Hepatocyte (in vitro differentiated cells): ENCODE results near the gene PLEKHA5. TPM values are rescaled to one million over a fixed set of nuclear protein-coding genes. Genes with fewer than 3 reads are reported as not detected.

Source experiments
- DNase-seq: peaks from one replicate; pipeline ENCODE4 v3.0.0-alpha.2; 2016; ENCODE audit warnings: low spot score
- H2AFZ ChIP-seq: fragments of 200-600 bp; sonication (generic); 2 replicates; pipeline ENCODE4 v1.6.0; 2016; ENCODE audit warnings: antibody characterized with exemption, mild to moderate bottlenecking
- H3K27ac ChIP-seq: fragments of 200-600 bp; sonication (generic); 2 replicates; pipeline ENCODE4 v1.5.1; 2016; ENCODE audit warnings: mild to moderate bottlenecking
- H3K27me3 ChIP-seq: fragments of 200-600 bp; sonication (generic); 2 replicates; pipeline ENCODE4 v1.6.1; 2016
- H3K36me3 ChIP-seq: fragments of 200-600 bp; sonication (generic); replicated peaks from 2 replicates; pipeline ENCODE4 v1.5.1; 2016; ENCODE audit warnings: low read depth; ENCODE audit not compliant: insufficient read depth
- H3K4me1 ChIP-seq: fragments of 200-600 bp; sonication (generic); 2 replicates; pipeline ENCODE4 v1.5.1; 2016; ENCODE audit warnings: mild to moderate bottlenecking, moderate library complexity; ENCODE audit not compliant: insufficient read depth
- H3K4me2 ChIP-seq: fragments of 200-600 bp; sonication (generic); 2 replicates; pipeline ENCODE4 v1.6.0; 2016
- H3K4me3 ChIP-seq: fragments of 200-600 bp; sonication (generic); 2 replicates; pipeline ENCODE4 v1.5.1; 2016; ENCODE audit warnings: mild to moderate bottlenecking
- H3K79me2 ChIP-seq: fragments of 200-600 bp; sonication (generic); 2 replicates; pipeline ENCODE4 v1.6.0; 2017; ENCODE audit warnings: mild to moderate bottlenecking
- H3K9me2 ChIP-seq: fragments of 200-600 bp; sonication (generic); replicated peaks from 2 replicates; pipeline ENCODE4 v1.6.0; 2017; ENCODE audit warnings: mild to moderate bottlenecking; ENCODE audit not compliant: insufficient read depth
- H3K9me3 ChIP-seq: fragments of 200-600 bp; sonication (generic); 2 replicates; pipeline ENCODE4 v1.5.1; 2016; ENCODE audit warnings: low read depth, mild to moderate bottlenecking
- H4K20me1 ChIP-seq: fragments of 200-600 bp; sonication (generic); 2 replicates; pipeline ENCODE4 v1.6.0; 2016; ENCODE audit warnings: mild to moderate bottlenecking; ENCODE audit not compliant: insufficient read depth, poor library complexity, severe bottlenecking
- CTCF ChIP-seq: fragments of 200-600 bp; sonication (generic); IDR thresholded peaks from 2 replicates; pipeline ENCODE4 v1.5.1; 2016; ENCODE audit warnings: antibody characterized with exemption, mild to moderate bottlenecking; ENCODE audit not compliant: poor library complexity
- EZH2 ChIP-seq: fragments of 200-600 bp; sonication (generic); IDR thresholded peaks from 2 replicates; pipeline ENCODE4 v1.6.1; 2016; ENCODE audit warnings: antibody characterized with exemption, mild to moderate bottlenecking, borderline replicate concordance
- EZH2phosphoT487 ChIP-seq: fragments of 200-600 bp; sonication (generic); IDR thresholded peaks from one replicate; pipeline ENCODE4 v1.6.1; 2018; ENCODE audit warnings: antibody characterized with exemption, mild to moderate bottlenecking, low read depth, moderate library complexity; ENCODE audit not compliant: unreplicated experiment, severe bottlenecking
- WGBS: methylation state at CpG from one replicate; pipeline ENCODE4 v1.1.6; 2016; ENCODE audit warnings: low lambda C conversion rate; ENCODE audit errors: missing lambda C conversion rate; 5-methylcytosine and 5-hydroxymethylcytosine counted together
- polyA plus RNA-seq: library from polyadenylated mRNA; unstranded; fragments of >200 nt; fragmentation: Nextera tagmentation; extraction: Ambion mirVana; gene quantifications from 2 replicates; pipeline ENCODE4 v1.2.1, GENCODE V29; 2016
- total RNA-seq: library from RNA; depleted of rRNA; stranded (reverse); fragments of >200 nt; gene quantifications from 2 replicates; pipeline ENCODE4 v1.2.3, GENCODE V29; 2014

PLEKHA5 gene
- total and polyA plus RNA-seq, 2 experiments from 2014 or later, result 32.2 to 39.6 TPM

GRCh38 chr12:19246933-19247332, 117.4 kb downstream of the PLEKHA5 start:
- H2AFZ ChIP-seq, result no peak overlapping the region
- no peak overlapping the region for H3K27ac ChIP-seq
- no peak overlapping the region for H3K4me2 ChIP-seq
- H3K79me2 ChIP-seq, result peaks cover 79% of the 10 kb centered on the region
- TF ChIP-seq CTCF (no peak), EZH2 (no peak), EZH2phosphoT487 (no peak)
- H3K9me2 ChIP-seq, result no peaks in the 10 kb centered on the region
- no peaks in the 10 kb centered on the region for H4K20me1 ChIP-seq
- DNase-seq, result no peak
- H3K36me3 ChIP-seq, result no peaks in the 10 kb centered on the region
- WGBS, result 80% methylated on average over 4 of the region's 4 CpGs
- no peaks in the 10 kb centered on the region for H3K27me3 ChIP-seq
- no peaks in the 10 kb centered on the region for H3K4me1 ChIP-seq
- H3K4me3 ChIP-seq, result no peak overlapping the region
- no peaks in the 10 kb centered on the region for H3K9me3 ChIP-seq

GRCh38 chr12:19248929-19249602, 119.5 kb downstream of the PLEKHA5 start:
- H3K4me3 ChIP-seq, result no peak overlapping the region
- TF ChIP-seq EZH2phosphoT487, result no peak
- no peak for TF ChIP-seq CTCF
- no peak for TF ChIP-seq EZH2
- no peaks in the 10 kb centered on the region for H4K20me1 ChIP-seq
- no peak overlapping the region for H3K4me2 ChIP-seq
- no peaks in the 10 kb centered on the region for H3K9me3 ChIP-seq
- H3K27ac ChIP-seq, result no peak overlapping the region
- no peak overlapping the region for H2AFZ ChIP-seq
- H3K36me3 ChIP-seq, result no peaks in the 10 kb centered on the region
- WGBS, result 91% methylated on average over 3 of the region's 3 CpGs
- DNase-seq, result no peak
- H3K27me3 ChIP-seq, result no peaks in the 10 kb centered on the region
- peaks cover 72% of the 10 kb centered on the region for H3K79me2 ChIP-seq
- H3K9me2 ChIP-seq, result no peaks in the 10 kb centered on the region
- no peaks in the 10 kb centered on the region for H3K4me1 ChIP-seq

GRCh38 chr12:19251481-19252132, 122.1 kb downstream of the PLEKHA5 start:
- H3K4me1 ChIP-seq, result no peaks in the 10 kb centered on the region
- H3K36me3 ChIP-seq, result no peaks in the 10 kb centered on the region
- H4K20me1 ChIP-seq, result no peaks in the 10 kb centered on the region
- H3K27me3 ChIP-seq, result no peaks in the 10 kb centered on the region
- H2AFZ ChIP-seq, result no peak overlapping the region
- peaks cover 57% of the 10 kb centered on the region for H3K79me2 ChIP-seq
- no peak for DNase-seq
- no peaks in the 10 kb centered on the region for H3K9me3 ChIP-seq
- TF ChIP-seq CTCF (no peak), EZH2phosphoT487 (no peak), EZH2 (no peak)
- H3K4me2 ChIP-seq, result no peak overlapping the region
- H3K9me2 ChIP-seq, result no peaks in the 10 kb centered on the region
- H3K4me3 ChIP-seq, result no peak overlapping the region
- H3K27ac ChIP-seq, result no peak overlapping the region
- WGBS, result 88% methylated on average over 3 of the region's 3 CpGs
